ENCODE measurements around the gene UGT1A3. TPM values are rescaled to one million over a fixed set of nuclear protein-coding genes. Genes with fewer than 3 reads are reported as not detected.

The UGT1A3 gene
- total and polyA plus RNA-seq, 3 donors from 2014 or later = not detected

DNA sequence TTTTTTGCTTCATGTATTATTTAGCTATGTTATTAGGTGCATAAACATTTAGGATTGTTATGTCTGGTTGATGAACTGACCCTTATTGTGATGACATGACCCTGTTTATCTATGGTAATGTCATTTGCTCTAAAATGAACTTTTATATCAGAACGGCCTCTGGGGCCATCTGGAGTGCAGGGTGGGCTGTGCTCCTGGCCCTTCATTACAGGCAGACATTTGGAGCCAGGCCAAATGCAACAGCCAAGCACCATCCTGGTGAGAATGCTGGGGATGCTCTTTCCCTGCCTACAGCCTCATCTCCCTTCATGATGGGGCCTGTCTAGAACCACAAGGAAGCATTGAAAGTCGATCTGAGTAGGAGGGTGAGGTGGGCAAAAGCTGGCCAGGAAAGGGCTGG is 87.5 kb downstream of the UGT1A3 start:
- no peak overlapping the region for H3K27ac ChIP-seq
- H3K9me3 ChIP-seq = no peaks in the 10 kb centered on the region
- H3K4me3 ChIP-seq = no peak overlapping the region
- intact Hi-C loops (cut with DNase I; ENCODE audit: low total_unique reads) = no loop called here
- WGBS, 2 donors = 55 to 72% methylated on average over 2 of the region's 2 CpGs
- no peak for DNase-seq
- no peaks in the 10 kb centered on the region for H3K4me1 ChIP-seq
- H3K36me3 ChIP-seq (ENCODE audit: low read depth, missing control alignments) = no peaks in the 10 kb centered on the region
- no peak for TF ChIP-seq POLR2A (IDR thresholded peaks at IDR 0.05)
- TF ChIP-seq CTCF (IDR thresholded peaks at IDR 0.05) = no peak
- no peaks in the 10 kb centered on the region for H3K27me3 ChIP-seq

DNA sequence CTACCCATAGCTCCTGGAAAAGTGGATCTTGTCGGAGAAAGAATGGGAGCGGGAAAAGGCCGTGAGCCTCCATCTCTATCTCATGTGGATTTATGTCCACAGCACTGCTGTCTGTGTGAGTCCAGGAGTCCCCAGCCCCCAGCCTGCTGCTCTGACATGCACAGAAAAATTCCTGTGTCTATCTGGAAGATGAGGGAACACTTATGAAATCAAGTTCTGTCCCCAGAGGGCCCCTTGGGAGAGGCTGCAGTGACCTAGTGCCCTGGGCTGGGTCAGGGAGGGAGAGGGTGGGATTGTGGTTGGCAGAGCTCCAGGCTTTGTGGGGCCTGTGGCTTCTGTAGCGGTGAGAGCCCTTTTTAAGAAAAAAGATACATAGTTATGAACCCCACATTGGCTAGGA is 87.9 kb downstream of the UGT1A3 start:
- DNase-seq = no peak
- H3K4me3 ChIP-seq = no peak overlapping the region
- WGBS, 2 donors = 71 to 77% methylated on average over 4 of the region's 4 CpGs
- TF ChIP-seq POLR2A (IDR thresholded peaks at IDR 0.05) = no peak
- TF ChIP-seq CTCF (IDR thresholded peaks at IDR 0.05) = no peak
- H3K9me3 ChIP-seq = no peaks in the 10 kb centered on the region
- H3K27me3 ChIP-seq = no peaks in the 10 kb centered on the region
- intact Hi-C loops (cut with DNase I; ENCODE audit: low total_unique reads) = no loop called here
- H3K36me3 ChIP-seq (ENCODE audit: low read depth, missing control alignments) = no peaks in the 10 kb centered on the region
- no peaks in the 10 kb centered on the region for H3K4me1 ChIP-seq
- no peak overlapping the region for H3K27ac ChIP-seq

GRCh38 chr2:233817361-233817911 is 88.6 kb downstream of the UGT1A3 start:
- intact Hi-C loops (cut with DNase I; ENCODE audit: low total_unique reads) = no loop called here
- no peaks in the 10 kb centered on the region for H3K27me3 ChIP-seq
- no peaks in the 10 kb centered on the region for H3K9me3 ChIP-seq
- no peak for DNase-seq
- no peak overlapping the region for H3K4me3 ChIP-seq
- no peak overlapping the region for H3K27ac ChIP-seq
- TF ChIP-seq CTCF (IDR thresholded peaks at IDR 0.05) = no peak
- TF ChIP-seq POLR2A (IDR thresholded peaks at IDR 0.05) = no peak
- H3K4me1 ChIP-seq = no peaks in the 10 kb centered on the region
- WGBS, 2 donors = 83 to 100% methylated on average over 2 to 3 of the region's 3 CpGs
- no peaks in the 10 kb centered on the region for H3K36me3 ChIP-seq (ENCODE audit: low read depth, missing control alignments)

DNA sequence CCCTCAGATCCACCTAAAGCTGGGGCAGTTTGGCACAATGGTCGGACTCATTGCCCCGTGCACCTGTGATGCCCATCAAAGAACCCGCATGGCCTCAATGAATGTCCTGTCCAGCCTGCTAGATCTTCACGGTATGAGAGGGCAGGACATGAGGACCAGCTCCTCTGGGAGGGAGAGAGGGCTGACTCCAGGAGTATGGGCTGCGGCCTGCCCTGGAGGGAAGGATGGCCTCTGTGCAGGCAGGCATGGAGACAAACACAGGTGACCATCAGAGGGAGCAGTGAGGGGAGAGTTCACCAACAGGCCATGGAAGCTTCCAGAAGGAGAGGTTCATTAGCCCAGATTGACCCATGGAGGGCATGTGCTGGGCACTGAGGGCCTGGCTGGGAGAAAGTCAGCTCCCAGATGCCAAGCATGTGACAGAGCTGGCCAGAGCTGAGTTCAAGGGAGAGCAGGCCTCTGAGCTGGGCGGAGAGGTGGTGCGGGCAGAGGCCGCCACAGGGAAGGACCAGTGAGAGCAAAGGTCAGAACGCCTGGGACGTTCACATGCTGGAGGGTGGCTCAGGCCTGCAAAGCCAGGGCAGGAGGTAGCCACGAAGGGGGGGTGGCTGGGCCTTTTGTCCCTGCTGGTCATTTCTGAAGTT is 89.3 kb downstream of the UGT1A3 start:
- WGBS, 2 donors = 91 to 97% methylated on average over 10 to 11 of the region's 11 CpGs
- TF ChIP-seq CTCF (IDR thresholded peaks at IDR 0.05) (no peak), POLR2A (IDR thresholded peaks at IDR 0.05) (no peak)
- Histone ChIP-seq H3K36me3 (ENCODE audit: low read depth, missing control alignments) (no peaks in the 10 kb centered on the region), H3K4me3 (no peak overlapping the region), H3K27ac (no peak overlapping the region), H3K27me3 (no peaks in the 10 kb centered on the region), H3K4me1 (no peaks in the 10 kb centered on the region), H3K9me3 (no peaks in the 10 kb centered on the region)
- no peak for DNase-seq
- intact Hi-C loops (cut with DNase I; ENCODE audit: low total_unique reads) = no loop called here
